Ovary (tissue), 9 donors: ENCODE measurements around the gene ITPR3. TPM values are rescaled to one million over a fixed set of nuclear protein-coding genes. Genes with fewer than 3 reads are reported as not detected.

ENCODE experiments used
- DNase-seq, 5 donors: peaks; one replicate each; pipeline ENCODE4 v3.0.0-alpha.2; 2019 to 2020
- H3K27ac ChIP-seq, 2 donors: fragments of 200-600 bp; one replicate each; pipeline versions ENCODE4 v1.5.1 to v1.8.0; 2019 to 2022
- H3K27me3 ChIP-seq: fragments of 200-600 bp; one replicate; pipeline ENCODE4 v1.8.0; 2022
- H3K36me3 ChIP-seq: fragments of 200-600 bp; sonication (generic); one replicate; pipeline ENCODE4 v1.5.1; 2019
- H3K4me1 ChIP-seq: one replicate; pipeline ENCODE4 v1.8.1; 2013; ENCODE audit warnings: mild to moderate bottlenecking, moderate library complexity; ENCODE audit not compliant: insufficient read depth
- H3K4me3 ChIP-seq: fragments of 200-600 bp; sonication (generic); one replicate; pipeline ENCODE4 v1.5.1; 2017
- H3K9me3 ChIP-seq, 2 donors: fragments of 200-600 bp in 1 of 2; sonication (generic) in 1 of 2; one replicate each; pipeline versions ENCODE4 v1.5.1 to v1.8.1; 2013 to 2019; ENCODE audit warnings: mild to moderate bottlenecking in 1 of 2, moderate library complexity in 1 of 2
- EP300 ChIP-seq: sonication (generic); formaldehyde crosslinking; IDR thresholded peaks from one replicate; pipeline ENCODE4 v1.6.1; 2017; ENCODE audit warnings: antibody characterized with exemption
- POLR2A ChIP-seq: fragments of 450-650 bp; IDR thresholded peaks from one replicate; pipeline ENCODE4 v1.6.1; 2017; ENCODE audit warnings: antibody characterized with exemption, mild to moderate bottlenecking, moderate library complexity
- WGBS, 3 donors: extraction: QIAGEN DNeasy Blood & Tissue Kit in 1 of 3; methylation state at CpG; one replicate each; pipeline versions ENCODE4 v1.1.5 to v1.1.7; 2013 to 2017; 5-methylcytosine and 5-hydroxymethylcytosine counted together
- intact Hi-C, 4 donors: fragments of 100-400 bp; cut with DNase I; formaldehyde crosslinking; loops; one replicate each; pipeline versions ENCODE4 v1.11.0 to v1.15.1; 2022 to 2023
- polyA plus RNA-seq, 2 donors: library from polyadenylated mRNA; stranded (reverse); fragments of 200-250 nt in 1 of 2; fragments of 350-450 nt in 1 of 2; fragmentation: Illumina TruSeq in 1 of 2; extraction: RNeasy Lipid Tissue Mini Kit (QIAGEN cat#74804) in 1 of 2; gene quantifications; one replicate each; pipeline ENCODE4 v1.2.3, GENCODE V29; 2013 to 2014
- total RNA-seq, 7 donors: library from RNA; depleted of rRNA in 2 of 7; stranded (reverse); fragments of >200 nt in 2 of 7; fragmentation: NEBNext Ultra II Directional in 3 of 7; extraction: Animal tissue kit (Norgen Biotek cat#: 25700) in 3 of 7; gene quantifications; one replicate each; pipeline versions ENCODE4 v1.1.0 to v1.2.4, GENCODE V29; 2016 to 2023
- TF ChIP-seq, protein P1 (sequence below), 3 donors: fragments of 450-650 bp in 2 of 3; fragments of 200-600 bp in 1 of 3; IDR thresholded peaks; one replicate each; pipeline versions ENCODE4 v1.5.1 to v1.8.0; 2016 to 2022; ENCODE audit warnings: antibody characterized with exemption in 3 of 3, mild to moderate bottlenecking in 1 of 3
- donor health status: DM: no; HTN: no; CAD: no; lungs with moderate emphysema.
- donor health status: DM: no; HTN: no; CAD: no.
- donor health status: Bipolar disorder and iron deficiency.
- donor health status: DM: yes; HTN: yes; CAD: no.
- donor health status: DM: no; HTN: no; CAD: no.
- donor health status: DM: yes; HTN: yes; CAD: no.

Gene ITPR3
- total and polyA plus RNA-seq, 9 donors, result 3.6 to 31.1 (median 11.7) TPM

DNA sequence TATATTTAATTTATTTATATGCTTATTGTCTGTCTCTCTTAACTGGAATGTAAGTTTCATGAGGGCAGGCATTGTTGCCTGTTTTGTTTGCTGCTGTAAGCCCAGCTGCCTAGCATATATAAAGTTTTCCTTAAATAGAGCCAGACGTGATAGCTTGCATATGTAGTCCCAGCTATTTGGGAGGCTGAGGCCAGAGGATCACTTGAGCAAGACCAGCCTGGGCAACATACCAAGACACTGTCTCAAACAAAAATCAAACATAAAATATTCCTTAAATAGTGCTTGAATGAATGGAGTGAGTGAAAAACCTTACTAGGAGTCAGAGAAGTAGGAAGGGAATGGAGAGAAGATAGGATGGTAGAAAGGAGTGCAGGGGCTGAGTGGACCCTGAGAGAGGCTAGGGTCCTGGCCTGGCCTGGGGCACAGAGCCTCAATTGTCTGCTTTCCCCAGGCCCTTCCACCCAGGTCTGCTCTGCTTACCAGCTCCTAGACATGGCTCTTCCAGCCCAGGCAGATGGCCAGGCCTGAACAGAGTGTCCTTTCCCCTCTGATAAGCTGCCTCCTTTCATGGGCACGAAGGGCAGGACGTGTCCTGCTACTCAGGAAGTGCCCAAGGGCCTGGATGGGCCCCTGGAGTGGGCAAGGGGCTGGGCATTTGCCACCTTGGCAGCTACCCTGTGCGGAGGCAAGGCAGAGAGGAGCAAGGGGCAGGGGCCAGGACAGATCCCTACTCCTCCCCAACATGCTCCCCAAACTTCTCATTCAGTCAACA lies 23.4 kb upstream of the ITPR3 start:
- Histone ChIP-seq H3K4me1 (peaks cover 8% of the 10 kb centered on the region), H3K4me3 (no peak overlapping the region), H3K27me3 (no peaks in the 10 kb centered on the region), H3K27ac (no peak overlapping the region), H3K36me3 (no peaks in the 10 kb centered on the region), H3K9me3 (no peaks in the 10 kb centered on the region)
- WGBS, 3 donors, result 48 to 72% (median 52%) methylated on average over 4 of the region's 4 CpGs
- TF ChIP-seq EP300 (no peak), POLR2A (no peak)
- TF ChIP-seq, protein P1, sequence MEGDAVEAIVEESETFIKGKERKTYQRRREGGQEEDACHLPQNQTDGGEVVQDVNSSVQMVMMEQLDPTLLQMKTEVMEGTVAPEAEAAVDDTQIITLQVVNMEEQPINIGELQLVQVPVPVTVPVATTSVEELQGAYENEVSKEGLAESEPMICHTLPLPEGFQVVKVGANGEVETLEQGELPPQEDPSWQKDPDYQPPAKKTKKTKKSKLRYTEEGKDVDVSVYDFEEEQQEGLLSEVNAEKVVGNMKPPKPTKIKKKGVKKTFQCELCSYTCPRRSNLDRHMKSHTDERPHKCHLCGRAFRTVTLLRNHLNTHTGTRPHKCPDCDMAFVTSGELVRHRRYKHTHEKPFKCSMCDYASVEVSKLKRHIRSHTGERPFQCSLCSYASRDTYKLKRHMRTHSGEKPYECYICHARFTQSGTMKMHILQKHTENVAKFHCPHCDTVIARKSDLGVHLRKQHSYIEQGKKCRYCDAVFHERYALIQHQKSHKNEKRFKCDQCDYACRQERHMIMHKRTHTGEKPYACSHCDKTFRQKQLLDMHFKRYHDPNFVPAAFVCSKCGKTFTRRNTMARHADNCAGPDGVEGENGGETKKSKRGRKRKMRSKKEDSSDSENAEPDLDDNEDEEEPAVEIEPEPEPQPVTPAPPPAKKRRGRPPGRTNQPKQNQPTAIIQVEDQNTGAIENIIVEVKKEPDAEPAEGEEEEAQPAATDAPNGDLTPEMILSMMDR (IDR thresholded peaks at IDR 0.05), result no peak
- intact Hi-C loops, result no loop called here
- DNase-seq, result peak in 1 of 5 donors; percentile 69

DNA sequence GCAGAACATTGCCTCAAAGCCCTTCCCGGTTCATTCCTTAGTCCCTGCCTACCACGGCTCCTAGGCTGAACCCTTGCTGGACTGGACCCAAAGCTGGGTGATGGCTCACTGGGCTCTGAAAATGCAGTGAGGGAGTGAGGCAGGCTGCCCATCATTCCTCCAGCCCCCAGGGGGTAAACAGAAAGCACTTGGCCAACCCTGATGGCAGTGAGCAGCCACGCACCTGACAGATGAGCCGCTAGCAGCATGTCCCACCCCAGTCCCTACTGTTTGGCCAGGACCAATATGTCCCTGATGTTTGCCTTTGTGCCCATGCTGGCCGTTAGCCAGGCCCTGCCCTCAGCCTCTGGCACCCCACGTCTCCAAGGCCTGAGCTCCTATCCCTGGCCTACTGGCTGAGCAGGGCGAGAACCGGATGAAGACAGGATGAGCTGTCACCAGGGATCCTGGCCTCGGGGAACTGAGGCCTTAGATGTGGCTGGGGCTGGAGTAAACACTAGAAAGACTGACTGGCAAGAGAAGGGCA lies 21.6 kb upstream of the ITPR3 start:
- no peaks in the 10 kb centered on the region for H3K36me3 ChIP-seq
- no peak for DNase-seq
- H3K4me3 ChIP-seq, result no peak overlapping the region
- 73 to 84% (median 80%) methylated on average over 9 of the region's 9 CpGs for whole genome bisulfite sequencing, 3 donors
- no peak for TF ChIP-seq POLR2A
- TF ChIP-seq, protein P1 (IDR thresholded peaks at IDR 0.05), result no peak
- TF ChIP-seq EP300, result no peak
- peaks cover 2% of the 10 kb centered on the region for H3K4me1 ChIP-seq
- intact Hi-C loops, result no loop called here
- no peak overlapping the region for H3K27ac ChIP-seq
- H3K27me3 ChIP-seq, result no peaks in the 10 kb centered on the region
- no peaks in the 10 kb centered on the region for H3K9me3 ChIP-seq

DNA sequence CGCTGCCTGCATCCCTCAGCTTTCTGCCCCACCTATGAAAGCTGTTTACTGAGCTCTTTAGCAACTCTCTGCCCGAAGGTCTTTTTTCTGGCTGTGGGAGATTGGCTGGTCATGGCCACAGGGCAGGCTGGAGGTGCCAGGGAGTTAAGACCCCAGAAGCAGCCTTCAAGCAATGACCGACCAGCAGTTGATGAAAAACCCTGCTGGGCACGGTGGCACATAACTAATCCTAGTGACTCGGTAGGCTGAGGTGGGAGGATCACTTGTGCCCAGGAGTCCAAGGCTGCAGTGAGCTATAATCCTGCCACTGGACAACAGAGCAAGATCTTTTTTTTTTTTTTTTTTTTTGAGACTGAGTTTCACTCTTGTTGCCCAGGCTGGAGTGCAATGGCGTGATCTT lies 20.4 kb upstream of the ITPR3 start:
- 88 to 97% (median 92%) methylated on average over 6 of the region's 6 CpGs for WGBS, 3 donors
- H3K27me3 ChIP-seq, result no peaks in the 10 kb centered on the region
- no peak overlapping the region for H3K4me3 ChIP-seq
- no peak overlapping the region for H3K27ac ChIP-seq
- H3K9me3 ChIP-seq, result no peaks in the 10 kb centered on the region
- TF ChIP-seq, protein P1 (IDR thresholded peaks at IDR 0.05), result no peak
- TF ChIP-seq POLR2A (no peak), EP300 (no peak)
- intact Hi-C loops, result no loop called here
- no peak for DNase-seq
- no peaks in the 10 kb centered on the region for H3K36me3 ChIP-seq
- peaks cover 2% of the 10 kb centered on the region for H3K4me1 ChIP-seq

DNA sequence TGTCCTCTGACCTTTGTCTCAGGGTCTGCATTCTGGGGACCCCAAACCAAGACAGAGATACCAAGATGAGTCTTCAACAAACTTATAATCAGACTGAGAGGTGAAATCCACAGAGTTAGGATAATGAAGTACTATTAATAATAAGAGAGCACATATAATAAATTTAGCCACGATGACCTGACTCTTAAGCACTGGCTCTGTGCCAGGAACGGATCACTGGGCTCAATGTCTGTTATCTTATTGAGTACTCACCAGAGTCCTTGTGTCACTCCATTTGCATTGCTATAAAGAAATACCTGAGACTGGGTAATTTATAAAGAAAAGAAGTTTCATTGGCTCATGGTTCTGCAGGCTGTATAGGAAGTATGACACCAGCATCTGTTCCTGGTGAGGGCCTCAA lies 18.9 kb upstream of the ITPR3 start:
- 15 to 21% (median 19%) methylated on average over 2 of the region's 2 CpGs for WGBS, 3 donors

More for the DNA sequence above, 18.9 kb upstream of the ITPR3 start:
- intact Hi-C loops, result no loop called here
- H3K9me3 ChIP-seq, result no peaks in the 10 kb centered on the region
- no peaks in the 10 kb centered on the region for H3K36me3 ChIP-seq
- H3K4me3 ChIP-seq, result no peak overlapping the region
- no peak for DNase-seq
- TF ChIP-seq, protein P1 (IDR thresholded peaks at IDR 0.05), result no peak
- TF ChIP-seq POLR2A (no peak), EP300 (no peak)
- H3K27ac ChIP-seq, result no peak overlapping the region
- H3K4me1 ChIP-seq, result peaks cover 2% of the 10 kb centered on the region
- no peaks in the 10 kb centered on the region for H3K27me3 ChIP-seq
